ENCODE measurements around the gene MAD2L1BP.

MAD2L1BP gene

DNA sequence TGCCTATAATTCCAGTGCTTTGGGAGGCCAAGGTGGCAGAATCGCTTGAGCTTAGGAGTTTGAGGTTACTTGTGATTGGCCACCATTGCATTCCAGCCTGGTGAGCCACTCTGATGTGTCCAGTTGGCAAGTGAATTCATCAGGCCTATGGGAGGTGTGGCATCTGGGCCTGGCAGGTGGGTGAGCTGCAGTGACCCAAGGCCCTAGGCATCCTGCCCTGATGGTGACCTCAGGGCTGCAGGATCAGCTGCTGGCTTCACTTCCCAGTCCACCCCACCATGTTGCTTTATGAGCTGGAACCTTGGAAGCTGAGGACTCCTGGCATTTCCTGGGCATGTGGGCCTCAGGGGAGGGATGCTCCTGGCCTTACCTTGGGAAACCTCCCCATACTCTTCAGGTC is 29.7 kb downstream of the MAD2L1BP start:
- peaks cover 32% of the 10 kb centered on the region for H3K27me3 Mint-ChIP-seq
- no peak overlapping the region for H3K27ac Mint-ChIP-seq
- peaks cover 9% of the 10 kb centered on the region for H3K36me3 Mint-ChIP-seq (ENCODE audit: low read depth)
- no peak overlapping the region for H3K4me3 Mint-ChIP-seq
- H3K9me3 Mint-ChIP-seq: no peaks in the 10 kb centered on the region
- intact Hi-C loops (cut with micrococcal nuclease): loop anchor here (5.0 kb wide), 1 partner anchor 92 kb away; no protein-coding TSS in a partner anchor
- peaks cover 24% of the 10 kb centered on the region for H3K4me1 Mint-ChIP-seq (ENCODE audit: low read depth)

DNA sequence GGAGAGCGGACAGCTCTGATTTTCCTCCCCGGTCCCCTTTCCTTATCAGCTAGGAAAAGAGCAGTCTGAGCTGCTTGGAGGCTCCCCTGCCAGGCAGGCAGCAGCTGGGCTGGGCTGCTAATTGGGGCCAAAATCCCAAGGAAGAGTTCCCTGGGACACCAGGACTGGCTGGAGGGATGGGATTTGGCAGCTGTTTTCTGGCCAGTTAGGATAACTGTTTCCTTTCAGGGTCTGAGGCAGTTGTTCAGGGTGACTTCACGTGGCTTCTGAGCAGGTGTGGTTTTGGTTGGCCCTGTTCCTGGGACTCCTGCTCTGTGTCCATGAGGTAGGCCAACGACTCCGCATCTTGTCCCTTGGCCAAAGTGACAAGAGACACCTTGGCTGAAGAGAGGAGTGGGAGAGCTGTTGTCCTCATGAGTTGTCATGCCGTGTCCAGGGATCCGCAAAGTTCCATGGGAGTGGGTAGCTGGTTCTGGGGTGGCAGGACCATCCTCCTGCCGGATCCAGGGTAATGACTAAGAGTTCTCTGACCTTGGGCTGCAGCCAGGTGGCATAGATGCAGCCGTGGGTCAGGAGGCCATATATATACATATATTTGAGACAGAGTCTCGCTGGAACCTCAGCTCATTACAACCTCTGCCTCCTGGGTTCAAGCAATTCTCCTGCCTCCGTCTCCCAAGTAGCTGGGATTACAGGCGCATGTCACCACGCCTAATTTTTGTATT is 30.7 kb downstream of the MAD2L1BP start:
- peaks cover 28% of the 10 kb centered on the region for H3K4me1 Mint-ChIP-seq (ENCODE audit: low read depth)
- no peaks in the 10 kb centered on the region for H3K9me3 Mint-ChIP-seq
- no peak overlapping the region for H3K27ac Mint-ChIP-seq
- no peak overlapping the region for H3K4me3 Mint-ChIP-seq
- intact Hi-C loops (cut with micrococcal nuclease): loop anchor here (5.0 kb wide), 1 partner anchor 91 kb away; no protein-coding TSS in a partner anchor
- peaks cover 32% of the 10 kb centered on the region for H3K27me3 Mint-ChIP-seq
- H3K36me3 Mint-ChIP-seq (ENCODE audit: low read depth): peaks cover 19% of the 10 kb centered on the region

DNA sequence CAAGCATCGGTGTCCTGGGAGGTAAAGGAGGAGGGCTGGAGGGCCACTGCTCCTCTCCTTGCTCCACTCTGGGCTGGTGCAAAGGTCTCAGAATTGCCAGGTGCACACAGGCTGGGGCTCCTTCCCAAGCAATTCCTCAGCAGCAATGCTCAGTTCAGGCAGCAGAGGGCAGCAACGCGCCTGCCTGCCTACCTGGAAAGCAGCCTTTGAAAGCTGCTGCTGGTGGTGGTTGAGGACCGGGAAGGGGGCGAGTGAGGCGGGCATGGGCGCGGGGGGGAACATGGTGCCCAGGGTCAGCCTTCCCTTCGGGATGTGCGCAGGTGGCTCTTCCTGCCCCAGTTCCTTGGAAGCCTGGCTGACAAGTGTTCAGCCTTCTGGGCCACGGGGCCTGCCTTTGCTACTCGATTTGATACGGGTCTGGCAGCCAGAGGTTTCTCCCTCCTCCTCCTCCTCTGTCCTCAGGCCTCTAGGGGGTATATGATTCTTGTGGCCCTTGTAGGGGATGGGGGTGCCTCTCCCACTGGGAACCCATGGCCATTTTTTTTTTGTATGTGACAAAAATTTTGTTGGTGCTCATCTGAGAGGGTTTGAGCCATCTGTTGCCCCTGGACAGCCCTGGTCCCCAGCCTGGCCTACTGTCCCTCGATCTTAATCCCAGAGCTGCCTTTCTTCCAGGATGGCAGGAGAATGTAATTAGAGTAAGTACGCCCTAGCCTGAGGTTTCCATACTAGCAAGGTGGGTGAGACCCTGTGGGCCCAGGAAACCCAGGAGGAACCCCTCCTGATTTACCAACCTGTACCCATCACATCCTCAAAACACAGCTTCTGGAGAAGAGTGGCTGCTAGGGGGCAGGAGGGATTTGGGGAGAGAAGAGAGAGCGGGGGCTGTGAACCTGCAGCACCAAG is 31.9 kb downstream of the MAD2L1BP start:
- H3K27ac Mint-ChIP-seq: no peak overlapping the region
- H3K4me1 Mint-ChIP-seq (ENCODE audit: low read depth): peaks cover 28% of the 10 kb centered on the region
- intact Hi-C loops (cut with micrococcal nuclease): loop anchor here (1.0 to 5.0 kb wide), 2 partner anchors 90 to 412 kb away; no protein-coding TSS in a partner anchor
- H3K9me3 Mint-ChIP-seq: no peaks in the 10 kb centered on the region
- peaks cover 32% of the 10 kb centered on the region for H3K27me3 Mint-ChIP-seq
- H3K4me3 Mint-ChIP-seq: no peak overlapping the region
- H3K36me3 Mint-ChIP-seq (ENCODE audit: low read depth): peaks cover 30% of the 10 kb centered on the region

DNA sequence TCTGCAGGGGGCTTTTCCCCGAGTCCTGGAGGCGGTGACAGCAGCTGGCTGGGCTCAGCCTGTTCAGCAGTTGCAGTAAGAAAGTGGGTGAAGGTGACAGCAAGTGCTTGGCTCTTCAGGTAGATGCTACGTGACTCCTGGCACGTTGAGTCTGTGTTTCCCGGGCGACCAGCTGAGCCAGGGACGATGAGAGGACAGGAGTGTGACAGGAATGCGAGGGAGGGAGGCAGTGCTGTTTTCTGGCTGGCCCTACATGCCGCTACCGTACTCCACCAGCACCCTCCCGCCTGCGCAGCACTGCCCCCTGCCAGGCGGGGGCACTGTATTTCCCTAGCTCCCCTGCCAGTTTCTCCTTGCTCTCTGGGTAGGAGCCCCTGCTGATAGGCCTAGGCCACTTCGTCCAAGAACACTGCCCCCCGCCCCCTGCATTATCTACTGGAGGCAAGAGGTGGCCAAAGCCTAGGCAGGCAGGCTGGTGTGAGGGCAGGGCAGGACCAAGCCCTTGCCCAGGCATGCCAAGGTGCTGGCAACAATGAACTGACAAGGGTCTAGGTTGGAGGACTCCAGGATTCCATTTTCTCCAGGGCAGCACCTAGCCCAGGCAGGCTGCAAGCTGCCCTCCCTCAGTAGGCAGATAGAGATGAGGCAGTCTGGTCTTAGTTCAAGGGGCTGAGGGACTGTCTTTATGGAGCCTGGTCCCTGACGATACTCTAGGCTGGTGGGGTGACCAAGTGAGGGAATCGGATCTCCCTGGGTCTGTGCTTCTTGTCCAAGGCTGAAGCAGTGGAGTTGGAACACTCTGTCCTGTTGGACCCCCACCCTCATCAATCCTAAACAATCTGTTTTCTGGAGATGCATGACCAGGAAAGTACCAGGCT is 32.8 kb downstream of the MAD2L1BP start:
- intact Hi-C loops (cut with micrococcal nuclease): loop anchor here (5.0 kb wide), 1 partner anchor 89 kb away; no protein-coding TSS in a partner anchor
- Mint-ChIP-seq H3K27ac (no peak overlapping the region), H3K9me3 (no peaks in the 10 kb centered on the region), H3K36me3 (ENCODE audit: low read depth) (peaks cover 39% of the 10 kb centered on the region), H3K27me3 (peaks cover 32% of the 10 kb centered on the region), H3K4me1 (ENCODE audit: low read depth) (peaks cover 28% of the 10 kb centered on the region), H3K4me3 (no peak overlapping the region)

DNA sequence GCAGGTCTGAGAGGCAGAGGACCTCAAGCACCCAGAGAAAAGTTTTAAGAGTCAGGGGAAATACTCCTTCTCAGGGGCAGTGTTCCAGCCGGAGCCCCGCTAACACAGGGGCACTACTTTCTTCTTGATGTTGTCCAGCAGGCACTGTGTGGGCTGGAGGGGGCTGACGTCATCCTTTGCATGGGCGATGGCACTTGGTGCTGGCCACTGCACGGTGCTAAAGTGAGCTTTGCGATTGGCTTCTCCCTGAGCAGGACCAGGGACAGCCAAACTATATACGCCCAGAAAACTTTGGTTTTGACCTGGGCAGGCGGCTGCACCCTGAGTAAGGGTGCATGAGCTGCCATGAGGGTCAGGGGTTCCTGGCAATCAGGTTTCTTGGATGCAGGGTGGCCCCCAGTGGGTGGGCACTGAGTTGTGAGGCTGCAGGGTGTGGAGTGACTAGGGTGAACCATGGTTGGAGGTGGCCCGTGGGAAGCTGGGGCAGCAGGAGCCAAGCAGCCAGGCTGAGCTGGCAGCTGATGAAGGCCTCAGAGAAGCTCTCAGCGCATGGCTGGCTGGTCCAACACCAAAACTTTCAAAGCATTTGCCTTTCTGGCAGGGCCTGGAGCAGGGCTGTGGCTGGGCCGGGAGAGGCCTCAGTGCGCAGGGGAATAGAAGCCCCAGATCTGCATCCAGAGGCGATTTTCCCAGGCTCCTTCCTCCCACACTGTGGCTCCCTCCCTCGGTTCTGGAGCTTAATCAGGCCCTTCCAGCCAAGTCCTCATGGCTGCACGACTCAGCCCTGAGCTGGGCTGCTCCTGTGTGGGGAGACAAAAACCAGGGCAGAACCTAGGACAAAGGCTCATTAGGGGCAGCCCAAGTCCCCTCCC is 33.6 kb downstream of the MAD2L1BP start:
- intact Hi-C loops (cut with micrococcal nuclease): loop anchor here (5.0 kb wide), 1 partner anchor 88 kb away; no protein-coding TSS in a partner anchor
- H3K27ac Mint-ChIP-seq: no peak overlapping the region
- H3K4me1 Mint-ChIP-seq (ENCODE audit: low read depth): peaks cover 28% of the 10 kb centered on the region
- peaks cover 48% of the 10 kb centered on the region for H3K36me3 Mint-ChIP-seq (ENCODE audit: low read depth)
- peaks cover 32% of the 10 kb centered on the region for H3K27me3 Mint-ChIP-seq
- no peak overlapping the region for H3K4me3 Mint-ChIP-seq
- H3K9me3 Mint-ChIP-seq: no peaks in the 10 kb centered on the region

DNA sequence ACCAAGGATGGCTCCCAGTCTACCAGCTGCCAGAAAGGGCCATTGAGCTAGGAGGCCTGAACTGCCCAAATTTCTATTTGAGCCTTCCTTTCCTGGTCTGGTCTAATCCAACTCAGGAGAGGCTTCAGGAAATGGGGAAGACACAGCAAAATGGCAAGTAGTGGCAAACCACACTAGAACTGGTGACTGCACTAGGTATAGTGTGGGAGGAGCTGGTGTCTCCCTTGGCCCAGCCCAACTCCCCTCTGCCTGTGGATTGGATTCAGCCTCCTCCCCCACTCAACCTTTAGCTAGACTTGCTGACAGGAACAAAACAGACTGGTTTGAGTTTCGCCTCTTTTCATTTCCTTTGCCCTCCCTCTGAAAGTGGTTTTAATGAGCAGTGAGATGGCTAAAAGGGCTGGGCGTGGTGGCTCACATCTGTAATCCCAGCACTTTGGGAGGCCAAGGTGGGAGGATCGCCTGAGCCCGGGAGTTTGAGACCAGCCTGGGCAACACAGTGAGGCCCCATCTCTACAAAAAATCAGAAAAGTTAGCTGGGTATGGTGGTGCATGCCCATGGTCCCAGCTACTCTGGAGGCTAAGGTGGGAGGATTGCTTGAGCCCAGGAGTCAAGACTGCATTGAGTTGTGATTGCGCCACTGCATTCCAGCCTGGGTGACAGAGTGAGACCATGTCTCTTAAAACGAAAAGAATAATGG is 34.4 kb downstream of the MAD2L1BP start:
- intact Hi-C loops (cut with micrococcal nuclease): loop anchor here (5.0 kb wide), 1 partner anchor 87 kb away; no protein-coding TSS in a partner anchor
- H3K4me1 Mint-ChIP-seq (ENCODE audit: low read depth): peaks cover 28% of the 10 kb centered on the region
- H3K27ac Mint-ChIP-seq: no peak overlapping the region
- H3K27me3 Mint-ChIP-seq: peaks cover 32% of the 10 kb centered on the region
- H3K4me3 Mint-ChIP-seq: no peak overlapping the region
- peaks cover 56% of the 10 kb centered on the region for H3K36me3 Mint-ChIP-seq (ENCODE audit: low read depth)
- no peaks in the 10 kb centered on the region for H3K9me3 Mint-ChIP-seq

DNA sequence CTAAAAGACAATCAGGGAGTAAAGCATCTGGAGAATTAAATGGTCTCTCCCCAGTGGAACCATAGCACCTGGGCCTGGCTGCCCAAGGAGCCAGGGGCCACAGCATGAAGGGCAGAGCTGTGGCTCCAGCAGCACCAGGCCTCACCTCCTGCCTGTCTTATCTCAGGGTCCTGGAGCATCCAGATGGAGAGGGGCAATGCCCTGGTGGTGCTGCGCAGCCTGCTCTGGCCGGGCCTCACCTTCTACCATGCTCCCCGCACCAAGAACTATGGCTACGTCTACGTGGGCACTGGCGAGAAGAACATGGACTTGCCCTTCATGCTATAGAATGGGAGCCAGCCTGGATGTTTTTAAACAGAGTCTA is 35.0 kb downstream of the MAD2L1BP start:
- intact Hi-C loops (cut with micrococcal nuclease): no loop called here
- peaks cover 61% of the 10 kb centered on the region for H3K36me3 Mint-ChIP-seq (ENCODE audit: low read depth)
- H3K27me3 Mint-ChIP-seq: peaks cover 30% of the 10 kb centered on the region
- no peaks in the 10 kb centered on the region for H3K9me3 Mint-ChIP-seq
- H3K4me3 Mint-ChIP-seq: no peak overlapping the region
- H3K27ac Mint-ChIP-seq: no peak overlapping the region
- H3K4me1 Mint-ChIP-seq (ENCODE audit: low read depth): peaks cover 28% of the 10 kb centered on the region

DNA sequence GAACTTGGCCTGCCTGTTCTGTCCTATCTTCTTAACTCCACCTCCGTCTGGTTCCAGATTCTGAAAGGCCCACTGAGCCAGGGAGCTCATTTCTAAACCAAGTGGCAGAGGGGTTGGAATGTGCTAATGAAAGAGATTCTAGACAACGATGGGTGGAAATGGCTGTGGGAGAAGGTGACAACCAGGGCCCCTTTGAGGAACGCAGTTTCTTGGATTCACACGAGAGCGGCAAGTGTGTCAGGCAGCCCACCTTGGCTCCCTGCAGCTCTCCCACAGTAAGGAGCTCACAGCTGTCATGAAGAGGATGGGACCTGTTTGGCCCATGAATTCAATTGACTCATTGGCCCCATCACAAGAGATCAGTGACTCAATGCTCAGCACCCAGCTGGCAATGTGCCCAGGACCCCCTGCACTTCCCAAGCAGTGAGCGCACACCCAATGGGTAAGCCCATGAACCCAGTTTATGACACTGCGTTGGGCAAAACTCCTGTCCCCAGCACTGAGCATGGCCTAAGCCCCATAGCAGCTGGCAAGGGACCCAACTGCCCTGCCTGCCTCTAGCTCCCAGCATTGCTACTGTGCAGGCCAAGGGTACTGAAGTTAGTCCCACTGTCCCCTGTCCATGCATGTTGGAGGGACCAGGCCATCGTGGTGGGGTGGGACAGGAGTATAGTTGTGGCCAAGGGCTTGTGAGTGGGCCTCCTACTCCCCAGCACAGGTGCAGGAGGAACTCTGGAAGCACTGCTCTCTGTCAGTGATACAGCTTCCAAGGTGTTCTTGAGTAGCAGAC is 35.6 kb downstream of the MAD2L1BP start:
- Mint-ChIP-seq H3K27ac (no peak overlapping the region), H3K4me3 (no peak overlapping the region), H3K9me3 (no peaks in the 10 kb centered on the region), H3K4me1 (ENCODE audit: low read depth) (peaks cover 28% of the 10 kb centered on the region), H3K36me3 (ENCODE audit: low read depth) (peaks cover 67% of the 10 kb centered on the region), H3K27me3 (peaks cover 24% of the 10 kb centered on the region)
- intact Hi-C loops (cut with micrococcal nuclease): no loop called here

DNA sequence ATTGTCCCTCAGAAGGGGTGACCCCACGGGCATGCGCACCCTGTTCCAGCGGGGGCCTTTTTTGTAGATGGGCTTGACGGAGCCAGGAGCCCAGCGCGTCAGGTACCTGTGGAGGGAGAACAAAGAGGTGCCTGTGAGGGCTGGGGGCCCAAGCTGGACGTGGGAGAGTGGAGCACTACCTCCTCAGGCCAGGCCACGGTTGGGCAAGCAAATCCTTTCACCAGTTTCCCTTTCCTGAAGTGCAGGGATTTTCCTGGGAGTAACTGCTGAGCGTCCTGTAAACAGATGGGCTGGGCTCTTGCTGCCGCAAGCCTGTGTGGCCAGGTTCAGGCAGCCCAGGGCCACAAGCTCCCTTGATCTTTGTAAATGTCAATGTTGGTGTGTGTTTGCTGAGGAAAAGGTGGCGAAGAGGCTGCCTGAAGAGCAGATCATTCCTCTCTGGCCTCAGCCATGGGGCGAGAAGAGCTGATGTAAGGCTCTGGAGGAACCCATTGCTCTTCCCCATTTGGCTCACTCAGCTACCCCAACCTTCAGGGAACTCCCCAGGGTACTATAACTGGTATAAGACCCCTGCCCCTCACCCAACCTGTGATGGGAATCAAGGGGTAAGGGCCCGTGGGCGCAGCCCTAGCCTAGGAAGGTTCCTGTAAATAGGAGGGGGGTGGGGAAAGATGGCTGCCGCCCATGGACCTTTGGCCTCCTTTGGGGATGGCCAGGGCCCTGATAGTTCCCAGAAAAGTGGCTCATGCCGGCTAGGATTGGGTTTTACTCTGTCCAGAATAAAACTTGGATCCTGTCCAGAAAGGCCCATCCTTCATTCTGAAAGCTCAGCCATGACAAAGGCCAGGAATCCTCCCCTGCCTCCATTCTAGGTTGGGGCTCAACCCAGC is 36.4 kb downstream of the MAD2L1BP start:
- peaks cover 75% of the 10 kb centered on the region for H3K36me3 Mint-ChIP-seq (ENCODE audit: low read depth)
- H3K27ac Mint-ChIP-seq: no peak overlapping the region
- H3K27me3 Mint-ChIP-seq: peaks cover 18% of the 10 kb centered on the region
- peaks cover 27% of the 10 kb centered on the region for H3K4me1 Mint-ChIP-seq (ENCODE audit: low read depth)
- H3K9me3 Mint-ChIP-seq: no peaks in the 10 kb centered on the region
- intact Hi-C loops (cut with micrococcal nuclease): no loop called here
- H3K4me3 Mint-ChIP-seq: no peak overlapping the region

DNA sequence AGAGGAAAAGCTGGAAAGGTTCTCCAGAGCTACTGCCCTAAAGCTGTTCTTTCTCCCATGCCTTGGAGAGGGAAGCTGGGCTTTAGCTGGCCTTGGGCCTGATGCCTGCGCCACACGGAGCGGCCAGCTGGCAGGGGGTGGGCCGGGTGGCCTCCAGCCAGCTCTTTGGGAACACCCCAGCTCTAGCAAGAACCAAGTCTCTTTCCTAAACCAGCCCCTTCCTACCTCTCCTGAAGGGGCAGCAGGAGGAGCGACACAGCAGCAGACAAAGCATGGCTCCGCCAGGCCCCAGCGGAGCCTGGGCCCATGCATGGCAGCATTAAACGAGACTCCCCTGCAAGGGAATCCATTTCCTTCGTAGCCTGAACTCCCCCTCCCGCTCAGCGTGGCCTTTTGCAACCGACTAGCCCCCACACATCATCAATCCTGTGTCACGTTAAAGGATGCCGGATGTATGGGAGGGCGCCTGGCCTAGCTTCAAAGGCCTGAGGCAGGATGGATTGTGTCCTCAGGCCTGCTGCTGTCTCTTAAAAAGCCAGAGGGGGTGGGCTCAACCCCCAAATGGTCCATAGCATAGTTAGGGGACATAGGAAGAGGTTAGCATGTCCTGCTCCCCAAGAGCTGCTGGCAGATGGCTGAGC is 37.9 kb downstream of the MAD2L1BP start:
- H3K27me3 Mint-ChIP-seq: peaks cover 3% of the 10 kb centered on the region
- H3K4me3 Mint-ChIP-seq: no peak overlapping the region
- peaks cover 12% of the 10 kb centered on the region for H3K4me1 Mint-ChIP-seq (ENCODE audit: low read depth)
- no peaks in the 10 kb centered on the region for H3K9me3 Mint-ChIP-seq
- H3K27ac Mint-ChIP-seq: no peak overlapping the region
- peaks cover 90% of the 10 kb centered on the region for H3K36me3 Mint-ChIP-seq (ENCODE audit: low read depth)
- intact Hi-C loops (cut with micrococcal nuclease): no loop called here

DNA sequence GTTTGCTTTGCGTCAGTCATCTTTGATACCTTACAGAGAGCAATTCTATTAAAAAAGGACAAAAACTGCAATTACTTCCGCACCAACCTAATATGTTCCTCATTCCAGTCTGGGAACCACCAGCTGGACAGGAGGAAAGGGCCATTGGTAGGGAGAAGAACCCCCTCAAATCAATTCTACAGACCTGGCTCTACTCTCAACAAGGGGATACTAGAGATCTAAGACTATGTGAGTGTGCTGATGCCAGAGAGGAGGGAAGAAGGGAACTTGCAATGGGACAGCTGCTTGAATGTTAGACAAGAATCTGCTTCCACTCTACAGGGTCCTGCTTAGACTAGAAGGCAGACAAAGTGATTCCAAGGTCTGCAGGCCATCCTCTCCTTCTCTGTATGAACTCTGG is 38.7 kb downstream of the MAD2L1BP start:
- intact Hi-C loops (cut with micrococcal nuclease): no loop called here
- Mint-ChIP-seq H3K4me3 (no peak overlapping the region), H3K4me1 (ENCODE audit: low read depth) (peaks cover 12% of the 10 kb centered on the region), H3K9me3 (no peaks in the 10 kb centered on the region), H3K27me3 (no peaks in the 10 kb centered on the region), H3K27ac (no peak overlapping the region), H3K36me3 (ENCODE audit: low read depth) (peaks cover 97% of the 10 kb centered on the region)

All from dendritic cell treated with granulocyte-macrophage colony-stimulating factor and Interleukin-4, amounts not matched to agents 40 ng/mL and 50 ng/mL, for 4 days (primary cell).